GM18498 (cell line): ENCODE data around the gene ADISSP.

Experiments
- ATAC-seq: cut with Tn5 transposase; IDR thresholded peaks from one replicate; pipeline ENCODE4 v1.9.1; 2021; ENCODE audit warnings: mild to moderate bottlenecking, moderate library complexity; ENCODE audit not compliant: unreplicated experiment

Gene ADISSP

GRCh38 chr20:3755814-3756480, 11.6 kb downstream of the ADISSP start:
- ATAC-seq = no peak

- ATAC-seq = no peak
These were observed 12.3 kb downstream of the ADISSP start for GRCh38 chr20:3755269-3755668.

- ATAC-seq = no peak
These were observed 13.3 kb downstream of the ADISSP start for GRCh38 chr20:3754276-3754630.

- ATAC-seq = no peak
These were observed 13.9 kb downstream of the ADISSP start for GRCh38 chr20:3753501-3754275.

GRCh38 chr20:3753098-3753497, 14.5 kb downstream of the ADISSP start:
- ATAC-seq = no peak

- ATAC-seq = no peak
These were observed 15.2 kb downstream of the ADISSP start for GRCh38 chr20:3752386-3752759.

GRCh38 chr20:3751675-3752385, 15.7 kb downstream of the ADISSP start:
- ATAC-seq = no peak

- no peak for ATAC-seq
These were observed 16.3 kb downstream of the ADISSP start for GRCh38 chr20:3751305-3751674.

GRCh38 chr20:3749689-3750531, 17.6 kb downstream of the ADISSP start:
- no peak for ATAC-seq

- ATAC-seq = no peak
These were observed 18.4 kb downstream of the ADISSP start for GRCh38 chr20:3749087-3749688.

- no peak for ATAC-seq
These were observed 19.5 kb downstream of the ADISSP start for GRCh38 chr20:3748073-3748472.

GRCh38 chr20:3747471-3747870, 20.1 kb downstream of the ADISSP start:
- ATAC-seq = no peak

GRCh38 chr20:3745686-3746173, 21.8 kb downstream of the ADISSP start:
- ATAC-seq = no peak

GRCh38 chr20:3744806-3745685, 22.5 kb downstream of the ADISSP start:
- no peak for ATAC-seq

- no peak for ATAC-seq
These were observed 23.5 kb downstream of the ADISSP start for GRCh38 chr20:3744037-3744436.

GRCh38 chr20:3743251-3743650, 24.3 kb downstream of the ADISSP start:
- no peak for ATAC-seq

GRCh38 chr20:3741836-3742458, 25.6 kb downstream of the ADISSP start:
- no peak for ATAC-seq

- ATAC-seq = no peak
These were observed 26.8 kb downstream of the ADISSP start for GRCh38 chr20:3740615-3741301.
